Gastroesophageal sphincter (tissue), 4 donors: ENCODE results near the gene COX7A2. TPM values are rescaled to one million over a fixed set of nuclear protein-coding genes. Genes with fewer than 3 reads are reported as not detected.

Experiments
- ATAC-seq: fragments of 150-250 bp; one replicate; pipeline ENCODE4 v1.9.1; 2016; ENCODE audit warnings: mild to moderate bottlenecking, moderate library complexity
- H3K27ac ChIP-seq, 4 donors: fragments of 200-600 bp; sonication (generic) in 3 of 4; 1 replicate in 3 of 4; 2 replicates in 1 of 4; pipeline ENCODE4 v1.5.1; 2016 to 2019
- H3K27me3 ChIP-seq: fragments of 200-600 bp; sonication (generic); one replicate; pipeline ENCODE4 v1.5.1; 2019
- H3K36me3 ChIP-seq, 2 donors: fragments of 200-600 bp; sonication (generic); one replicate each; pipeline ENCODE4 v1.5.1; 2019; ENCODE audit warnings: control low read depth in 1 of 2
- H3K4me1 ChIP-seq, 3 donors: fragments of 200-600 bp; sonication (generic); 1 replicate in 2 of 3; 2 replicates in 1 of 3; pipeline ENCODE4 v1.5.1; 2016 to 2019; ENCODE audit warnings: control low read depth in 2 of 3
- H3K4me3 ChIP-seq, 2 donors: fragments of 200-600 bp; sonication (generic); one replicate each; pipeline ENCODE4 v1.5.1; 2019; ENCODE audit warnings: mild to moderate bottlenecking in 1 of 2, moderate library complexity in 1 of 2
- H3K9me3 ChIP-seq, 3 donors: fragments of 200-600 bp; sonication (generic); one replicate each; pipeline ENCODE4 v1.5.1; 2017 to 2019; ENCODE audit warnings: control low read depth in 2 of 3
- CTCF ChIP-seq, 4 experiments: fragments of 200-600 bp in 2 of 4; fragments of 450-650 bp in 2 of 4; sonication (generic) in 1 of 4; IDR thresholded peaks; one replicate each; pipeline ENCODE4 v1.5.1; 2017 to 2019; ENCODE audit warnings: antibody characterized with exemption in 4 of 4, mild to moderate bottlenecking in 2 of 4, moderate library complexity in 2 of 4
- EP300 ChIP-seq: sonication (generic); formaldehyde crosslinking; IDR thresholded peaks from one replicate; pipeline ENCODE4 v1.6.1; 2017; ENCODE audit warnings: antibody characterized with exemption, mild to moderate bottlenecking
- POLR2A ChIP-seq, 2 donors: fragments of 450-650 bp; IDR thresholded peaks; one replicate each; pipeline ENCODE4 v1.6.1; 2017; ENCODE audit warnings: antibody characterized with exemption in 2 of 2, mild to moderate bottlenecking in 2 of 2, moderate library complexity in 1 of 2
- POLR2AphosphoS5 ChIP-seq: sonication (generic); formaldehyde crosslinking; IDR thresholded peaks from one replicate; pipeline ENCODE4 v1.6.1; 2017; ENCODE audit warnings: antibody characterized with exemption
- WGBS, 2 donors: methylation state at CpG; one replicate each; pipeline ENCODE4 v1.1.5; 2018; ENCODE audit warnings: low coverage in 1 of 2; 5-methylcytosine and 5-hydroxymethylcytosine counted together
- total RNA-seq, 4 donors: library from RNA; depleted of rRNA; stranded (reverse); fragments of >200 nt; gene quantifications; one replicate each; pipeline ENCODE4 v1.1.0, GENCODE V29; 2016

The COX7A2 gene
- total RNA-seq, 4 donors from 2014 or later: 148 to 764 (median 376) TPM

- Histone ChIP-seq H3K27me3 (no peaks in the 10 kb centered on the region), H3K36me3 (no peaks in the 10 kb centered on the region), H3K4me1 (peaks cover 0 to 41% (median 0%) of the 10 kb centered on the region in 3 donors), H3K27ac (peak overlapping the region in 3 of 4 donors; percentile 34 to 38 (median 34)), H3K4me3 (no peak overlapping the region), H3K9me3 (no peaks in the 10 kb centered on the region)
- TF ChIP-seq POLR2A (IDR thresholded peaks at IDR 0.05) (no peak), POLR2AphosphoS5 (no peak), EP300 (no peak), CTCF (IDR thresholded peaks at IDR 0.05) (no peak)
- ATAC-seq: no peak
- WGBS, 2 donors: 52 to 57% methylated on average over 4 to 7 of the region's 7 CpGs
Measured at GRCh38 chr6:75290136-75290945, 46.7 kb upstream of the COX7A2 start.

- peaks cover 0 to 45% (median 0%) of the 10 kb centered on the region in 3 donors for H3K4me1 ChIP-seq
- no peaks in the 10 kb centered on the region for H3K36me3 ChIP-seq
- no peaks in the 10 kb centered on the region for H3K27me3 ChIP-seq
- ATAC-seq: no peak
- WGBS, 2 donors: 90 to 100% methylated on average over 1 of the region's 1 CpG
- no peak overlapping the region for H3K27ac ChIP-seq
- no peaks in the 10 kb centered on the region for H3K9me3 ChIP-seq
- H3K4me3 ChIP-seq: no peak overlapping the region
- TF ChIP-seq CTCF (IDR thresholded peaks at IDR 0.05) (no peak), POLR2A (IDR thresholded peaks at IDR 0.05) (no peak), POLR2AphosphoS5 (no peak), EP300 (no peak)
Measured at GRCh38 chr6:75288023-75288422, 44.4 kb upstream of the COX7A2 start.

GRCh38 chr6:75287424-75287823 is 43.8 kb upstream of the COX7A2 start:
- Histone ChIP-seq H3K4me1 (peaks cover 3 to 47% (median 3%) of the 10 kb centered on the region in 3 donors), H3K27me3 (no peaks in the 10 kb centered on the region), H3K27ac (no peak overlapping the region), H3K36me3 (no peaks in the 10 kb centered on the region), H3K4me3 (no peak overlapping the region), H3K9me3 (no peaks in the 10 kb centered on the region)
- 75 to 78% methylated on average over 1 of the region's 1 CpG for WGBS, 2 donors
- no peak for ATAC-seq
- no peak for TF ChIP-seq POLR2AphosphoS5

- WGBS, 2 donors: 86 to 88% methylated on average over 2 of the region's 2 CpGs
- H3K27ac ChIP-seq: no peak overlapping the region
- H3K36me3 ChIP-seq: no peaks in the 10 kb centered on the region
- H3K27me3 ChIP-seq: no peaks in the 10 kb centered on the region
- ATAC-seq: no peak
- H3K4me3 ChIP-seq: no peak overlapping the region
- H3K4me1 ChIP-seq: peaks cover 3 to 51% (median 6%) of the 10 kb centered on the region in 3 donors
- no peaks in the 10 kb centered on the region for H3K9me3 ChIP-seq
- TF ChIP-seq CTCF (IDR thresholded peaks at IDR 0.05) (no peak), POLR2A (IDR thresholded peaks at IDR 0.05) (no peak), POLR2AphosphoS5 (no peak), EP300 (no peak)
Measured at GRCh38 chr6:75286955-75287354, 43.4 kb upstream of the COX7A2 start.

- TF ChIP-seq EP300: no peak
- no peak for TF ChIP-seq POLR2AphosphoS5
- no peak for TF ChIP-seq POLR2A (IDR thresholded peaks at IDR 0.05)
- TF ChIP-seq CTCF (IDR thresholded peaks at IDR 0.05): no peak
- 3 to 5% methylated on average over 6 of the region's 6 CpGs for WGBS, 2 donors
- no peak for ATAC-seq
- Histone ChIP-seq H3K4me3 (peak overlapping the region; percentile 76 to 87), H3K4me1 (peaks cover 7 to 60% (median 12%) of the 10 kb centered on the region in 3 donors), H3K27ac (peak overlapping the region; percentile 65 to 96 (median 94)), H3K9me3 (no peaks in the 10 kb centered on the region), H3K27me3 (no peaks in the 10 kb centered on the region), H3K36me3 (no peaks in the 10 kb centered on the region)
Measured at GRCh38 chr6:75285283-75285639, 41.7 kb upstream of the COX7A2 start.
